ENCODE data around the gene ZNF341.

ZNF341 gene

GRCh38 chr20:33724439-33725094, 7.2 kb upstream of the ZNF341 start:
- no peak for TF ChIP-seq CTCF (conservative IDR thresholded peaks at IDR 0.05; ENCODE audit: low read depth, low read length)
- no peak overlapping the region for H3K4me3 ChIP-seq (ENCODE audit: low read length)
- no peak for DNase-seq (ENCODE audit: low read depth)

- DNase-seq (ENCODE audit: low read depth), result no peak
- no peak overlapping the region for H3K4me3 ChIP-seq (ENCODE audit: low read length)
- TF ChIP-seq CTCF (conservative IDR thresholded peaks at IDR 0.05; ENCODE audit: low read depth, low read length), result no peak
These were observed 6.1 kb upstream of the ZNF341 start for GRCh38 chr20:33725607-33726264.

- no peak overlapping the region for H3K4me3 ChIP-seq (ENCODE audit: low read length)
- DNase-seq (ENCODE audit: low read depth), result no peak
- no peak for TF ChIP-seq CTCF (conservative IDR thresholded peaks at IDR 0.05; ENCODE audit: low read depth, low read length)
These were observed 4.7 kb upstream of the ZNF341 start for GRCh38 chr20:33727115-33727479.

GRCh38 chr20:33727806-33728205, 4.0 kb upstream of the ZNF341 start:
- H3K4me3 ChIP-seq (ENCODE audit: low read length), result no peak overlapping the region
- no peak for DNase-seq (ENCODE audit: low read depth)
- TF ChIP-seq CTCF (conservative IDR thresholded peaks at IDR 0.05; ENCODE audit: low read depth, low read length), result no peak

- no peak for TF ChIP-seq CTCF (conservative IDR thresholded peaks at IDR 0.05; ENCODE audit: low read depth, low read length)
- DNase-seq (ENCODE audit: low read depth), result no peak
- no peak overlapping the region for H3K4me3 ChIP-seq (ENCODE audit: low read length)
These were observed 3.3 kb upstream of the ZNF341 start for GRCh38 chr20:33728463-33728862.

GRCh38 chr20:33729101-33729500, 2.7 kb upstream of the ZNF341 start:
- DNase-seq (ENCODE audit: low read depth), result no peak
- H3K4me3 ChIP-seq (ENCODE audit: low read length), result no peak overlapping the region
- TF ChIP-seq CTCF (conservative IDR thresholded peaks at IDR 0.05; ENCODE audit: low read depth, low read length), result no peak
